GDM1 (cell line): ENCODE data around the gene TANC1.

Experiments used
- DNase-seq: peaks from one replicate; lab custom pipeline; 2025; lab: John Stamatoyannopoulos, UW

The TANC1 gene

GRCh38 chr2:159266554-159266953 lies 298.1 kb downstream of the TANC1 start:
- no peak for DNase-seq

DNA sequence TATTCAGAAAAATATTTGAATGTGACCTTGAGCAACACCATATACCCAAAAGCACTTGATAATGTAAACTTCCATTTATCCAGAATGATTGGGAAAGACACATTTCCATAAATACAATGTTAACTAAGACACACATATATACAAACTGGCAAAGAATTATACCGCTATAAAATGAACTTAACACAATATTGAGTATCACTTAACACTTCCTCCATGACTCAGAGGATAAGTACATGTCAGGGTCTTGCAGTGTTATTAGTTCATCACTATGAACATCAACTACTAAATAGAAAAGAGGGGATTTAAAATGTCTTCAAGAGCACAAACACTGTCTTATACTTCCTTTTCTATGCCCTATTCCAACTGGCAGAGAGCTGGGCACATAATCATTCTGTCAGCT lies 299.5 kb downstream of the TANC1 start:
- no peak for DNase-seq

- no peak for DNase-seq
Observed at GRCh38 chr2:159270744-159271379, 302.4 kb downstream of the TANC1 start.

- no peak for DNase-seq
Observed at GRCh38 chr2:159272156-159272555, 303.7 kb downstream of the TANC1 start.

GRCh38 chr2:159275111-159275510 lies 306.7 kb downstream of the TANC1 start:
- no peak for DNase-seq

- no peak for DNase-seq
Observed at GRCh38 chr2:159279700-159280099, 311.3 kb downstream of the TANC1 start.

DNA sequence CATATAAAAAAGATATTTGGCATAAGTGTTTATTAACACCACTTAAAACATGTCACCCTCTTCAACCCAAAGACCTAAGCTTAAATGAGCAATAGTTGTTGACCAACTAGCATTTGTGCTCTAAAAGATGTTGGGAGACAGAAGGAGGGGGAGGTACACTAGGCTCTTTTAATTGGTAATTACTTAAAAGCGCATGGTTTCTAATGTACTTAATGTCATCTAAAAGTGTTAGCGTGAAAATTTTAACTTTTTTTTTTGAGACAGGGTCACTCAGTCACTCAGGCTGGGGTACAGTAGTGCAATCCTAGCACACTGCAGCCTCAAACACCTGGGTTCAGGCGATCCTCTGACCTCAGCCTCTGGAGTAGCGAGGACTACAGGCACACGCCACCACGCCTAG lies 312.6 kb downstream of the TANC1 start:
- DNase-seq = no peak
